Measurements from ENCODE around the gene RFC4.
"Not testable (repeated sequence)": the region's sequence is repeated elsewhere in the genome, so short reads cannot be mapped to it uniquely, and the experiment has no call there.

RFC4 gene, protein sequence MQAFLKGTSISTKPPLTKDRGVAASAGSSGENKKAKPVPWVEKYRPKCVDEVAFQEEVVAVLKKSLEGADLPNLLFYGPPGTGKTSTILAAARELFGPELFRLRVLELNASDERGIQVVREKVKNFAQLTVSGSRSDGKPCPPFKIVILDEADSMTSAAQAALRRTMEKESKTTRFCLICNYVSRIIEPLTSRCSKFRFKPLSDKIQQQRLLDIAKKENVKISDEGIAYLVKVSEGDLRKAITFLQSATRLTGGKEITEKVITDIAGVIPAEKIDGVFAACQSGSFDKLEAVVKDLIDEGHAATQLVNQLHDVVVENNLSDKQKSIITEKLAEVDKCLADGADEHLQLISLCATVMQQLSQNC

DNA sequence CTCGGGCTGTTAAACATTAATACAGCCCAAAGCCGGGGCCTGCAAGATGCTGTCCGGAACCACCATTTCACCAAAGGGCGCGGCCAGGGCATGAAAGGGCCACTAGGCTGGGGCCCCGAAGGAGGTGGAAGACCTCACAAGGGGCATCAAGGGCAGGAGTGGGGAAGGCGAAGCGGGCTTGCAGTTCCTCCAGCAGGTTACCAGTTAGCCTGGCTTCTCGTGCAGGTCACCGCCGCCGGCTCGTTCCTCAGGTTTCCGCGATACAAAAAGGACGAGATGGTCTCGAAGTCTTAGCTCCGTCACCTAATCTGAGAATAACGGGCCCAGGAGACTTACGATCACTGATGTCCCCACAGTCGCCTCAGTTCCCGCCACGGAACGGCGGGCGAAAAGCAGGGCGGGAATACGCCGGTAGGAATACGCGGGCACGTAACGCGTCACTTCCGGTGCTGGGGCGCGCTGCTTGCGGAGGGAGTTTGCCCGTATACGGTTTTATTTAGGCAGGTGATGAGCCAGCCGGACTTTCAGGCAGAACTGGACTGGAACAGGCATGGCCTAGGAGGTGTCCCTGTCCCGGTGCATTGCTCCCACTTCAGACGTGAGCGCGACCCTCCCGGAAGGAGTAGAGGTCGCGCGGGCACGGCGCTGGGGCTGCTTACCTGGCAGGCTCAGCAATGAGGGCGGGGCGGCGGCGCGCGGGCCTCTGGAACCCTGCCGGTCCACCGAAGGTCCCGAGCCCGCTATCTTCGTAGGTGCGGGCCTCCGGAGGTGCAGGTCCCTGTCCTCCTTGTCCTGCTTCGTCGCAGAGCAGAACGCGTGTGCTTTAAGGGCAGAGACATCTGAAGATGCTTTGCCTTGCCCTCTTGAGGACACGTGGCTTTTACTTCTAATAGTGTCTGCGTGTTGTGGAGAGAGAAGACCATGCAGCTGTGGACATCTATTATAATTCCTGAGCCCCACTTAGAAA lies at the start of gene RFC4:
RFC4 (minus strand) TSS at position 394 of the 967 bp plus-strand sequence. CDS start 1,769 bp downstream, outside the sequence.
- in situ Hi-C loops (cut with MboI; ENCODE audit: low sequenced_read_pairs) = no loop called here

DNA sequence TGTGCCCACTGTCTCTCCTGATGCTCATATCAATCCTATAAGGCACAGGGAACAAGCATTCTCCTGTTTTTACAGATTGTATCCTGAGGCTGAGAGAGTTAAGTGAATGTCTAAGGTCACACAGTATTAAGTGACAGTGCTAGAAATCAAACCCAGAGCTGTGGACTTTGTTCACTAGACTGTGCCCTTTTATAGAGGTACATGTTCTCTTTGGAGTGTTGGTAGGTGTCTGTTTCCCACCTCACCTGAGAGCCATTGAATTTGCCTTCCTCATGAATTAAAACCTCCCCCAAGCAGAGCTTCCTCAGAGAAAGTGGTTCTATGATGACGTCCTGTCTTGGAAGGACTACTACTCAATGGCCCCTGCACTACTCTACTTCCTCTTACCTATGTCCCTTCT lies 48.7 kb upstream of the RFC4 start:
- in situ Hi-C loops (cut with MboI; ENCODE audit: low sequenced_read_pairs) = no loop called here

DNA sequence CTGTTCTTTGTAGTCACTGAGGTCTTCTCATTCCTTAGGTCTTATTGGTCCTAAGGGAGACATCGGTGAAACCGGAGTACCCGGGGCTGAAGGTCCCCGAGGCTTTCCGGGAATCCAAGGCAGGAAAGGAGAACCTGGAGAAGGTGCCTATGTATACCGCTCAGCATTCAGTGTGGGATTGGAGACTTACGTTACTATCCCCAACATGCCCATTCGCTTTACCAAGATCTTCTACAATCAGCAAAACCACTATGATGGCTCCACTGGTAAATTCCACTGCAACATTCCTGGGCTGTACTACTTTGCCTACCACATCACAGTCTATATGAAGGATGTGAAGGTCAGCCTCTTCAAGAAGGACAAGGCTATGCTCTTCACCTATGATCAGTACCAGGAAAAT lies 47.9 kb upstream of the RFC4 start:
- in situ Hi-C loops (cut with MboI; ENCODE audit: low sequenced_read_pairs) = no loop called here

DNA sequence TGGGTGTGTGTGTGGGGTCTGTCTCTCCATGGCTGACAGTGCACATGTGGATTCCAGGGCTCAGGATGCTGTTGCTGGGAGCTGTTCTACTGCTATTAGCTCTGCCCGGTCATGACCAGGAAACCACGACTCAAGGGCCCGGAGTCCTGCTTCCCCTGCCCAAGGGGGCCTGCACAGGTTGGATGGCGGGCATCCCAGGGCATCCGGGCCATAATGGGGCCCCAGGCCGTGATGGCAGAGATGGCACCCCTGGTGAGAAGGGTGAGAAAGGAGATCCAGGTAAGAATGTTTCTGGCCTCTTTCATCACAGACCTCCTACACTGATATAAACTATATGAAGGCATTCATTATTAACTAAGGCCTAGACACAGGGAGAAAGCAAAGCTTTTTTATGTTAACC lies 46.7 kb upstream of the RFC4 start:
- in situ Hi-C loops (cut with MboI; ENCODE audit: low sequenced_read_pairs) = no loop called here

DNA sequence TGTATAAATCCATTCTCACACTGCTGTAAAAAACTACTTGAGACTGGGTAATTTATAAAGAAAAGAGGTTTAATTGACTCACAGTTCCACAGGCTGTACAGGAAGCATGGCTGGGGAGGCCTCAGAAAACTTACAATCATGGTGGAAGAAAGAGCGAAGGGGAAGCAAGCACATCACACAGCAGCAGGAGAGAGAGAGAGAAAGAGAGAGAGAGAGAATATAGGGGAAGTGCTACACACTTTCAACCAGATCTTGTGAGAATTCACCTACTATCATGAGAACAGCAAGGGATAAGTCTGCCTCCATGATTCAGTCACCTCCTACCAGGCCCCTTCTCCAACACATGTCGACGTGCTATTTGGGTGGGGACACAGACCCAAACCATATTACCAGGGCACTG lies 45.6 kb upstream of the RFC4 start:
- in situ Hi-C loops (cut with MboI; ENCODE audit: low sequenced_read_pairs) = not testable (repeated sequence)

GRCh38 chr3:186849374-186849975 lies 43.2 kb upstream of the RFC4 start:
- in situ Hi-C loops (cut with MboI; ENCODE audit: low sequenced_read_pairs) = no loop called here

- in situ Hi-C loops (cut with MboI; ENCODE audit: low sequenced_read_pairs) = no loop called here
Measured at GRCh38 chr3:186847437-186847836, 41.2 kb upstream of the RFC4 start.

- in situ Hi-C loops (cut with MboI; ENCODE audit: low sequenced_read_pairs) = no loop called here
Measured at GRCh38 chr3:186845756-186846155, 39.5 kb upstream of the RFC4 start.

DNA sequence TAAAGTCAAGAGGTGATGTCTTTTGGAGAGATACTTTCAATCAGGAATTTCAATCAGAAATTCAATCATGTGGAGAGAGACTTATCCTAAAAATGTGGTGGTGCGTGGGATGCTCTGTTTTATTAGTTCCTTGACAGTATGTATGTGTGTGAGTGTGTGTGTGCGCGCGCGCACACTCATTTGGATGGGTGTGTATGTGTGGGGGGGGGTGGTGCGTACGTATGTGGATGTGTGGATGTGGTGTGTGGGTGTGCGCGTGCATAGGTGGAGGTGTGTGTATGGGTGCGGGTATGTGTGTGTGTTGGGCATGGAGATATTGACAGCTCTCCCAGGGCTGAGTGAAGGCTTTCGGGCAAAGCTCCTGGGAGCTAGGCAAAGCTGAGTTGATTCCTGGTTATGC lies 38.6 kb upstream of the RFC4 start:
- in situ Hi-C loops (cut with MboI; ENCODE audit: low sequenced_read_pairs) = no loop called here

GRCh38 chr3:186843039-186843432 lies 36.8 kb upstream of the RFC4 start:
- in situ Hi-C loops (cut with MboI; ENCODE audit: low sequenced_read_pairs) = no loop called here

DNA sequence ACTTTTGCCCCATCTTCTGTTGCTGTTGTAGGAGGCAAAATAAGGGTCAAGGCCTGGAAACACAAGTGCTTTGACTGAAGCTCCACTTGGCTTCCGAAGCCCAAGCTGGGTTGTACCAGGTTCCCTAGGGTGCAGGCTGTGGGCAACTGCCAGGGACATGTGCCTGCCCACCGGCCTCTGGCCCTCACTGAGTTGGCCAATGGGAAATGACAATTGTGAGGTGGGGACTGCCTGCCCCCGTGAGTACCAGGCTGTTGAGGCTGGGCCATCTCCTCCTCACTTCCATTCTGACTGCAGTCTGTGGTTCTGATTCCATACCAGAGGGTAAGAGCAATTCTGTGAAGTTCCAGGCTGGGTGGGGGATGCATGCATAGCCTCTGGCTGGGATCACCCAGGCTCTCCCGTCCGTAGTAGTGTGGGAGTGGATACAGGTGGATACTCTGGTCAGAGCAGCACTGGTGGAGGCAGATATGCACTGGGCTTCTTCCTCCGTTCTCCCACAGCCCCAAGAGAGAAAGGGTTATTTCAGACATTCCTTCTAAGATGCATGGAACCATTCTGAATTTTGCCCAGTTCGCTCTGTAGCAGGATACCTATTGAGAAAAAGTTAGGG lies 36.2 kb upstream of the RFC4 start, which contains the start of gene ADIPOQ:
ADIPOQ (plus strand) TSS at position 285 of the 613 bp plus-strand sequence. CDS start 10,349 bp downstream, outside the sequence.
- in situ Hi-C loops (cut with MboI; ENCODE audit: low sequenced_read_pairs) = no loop called here

DNA sequence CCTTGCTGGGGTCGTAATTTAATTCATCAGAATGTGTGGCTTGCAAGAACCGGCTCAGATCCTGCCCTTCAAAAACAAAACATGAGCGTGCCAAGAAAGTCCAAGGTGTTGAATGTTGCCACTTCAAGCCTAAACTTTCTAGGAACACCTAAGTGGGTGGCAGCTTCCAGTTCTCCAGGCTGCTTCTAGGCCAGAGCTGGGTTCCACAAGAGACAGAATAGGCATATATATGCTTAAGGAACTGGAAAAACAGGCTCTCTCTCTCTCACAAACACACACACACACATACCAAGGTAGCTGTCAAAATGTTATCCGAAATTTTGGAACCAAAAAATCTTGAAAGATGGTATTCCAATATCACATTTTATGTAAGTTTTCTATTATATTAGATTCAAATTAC lies 35.3 kb upstream of the RFC4 start:
- in situ Hi-C loops (cut with MboI; ENCODE audit: low sequenced_read_pairs) = no loop called here

DNA sequence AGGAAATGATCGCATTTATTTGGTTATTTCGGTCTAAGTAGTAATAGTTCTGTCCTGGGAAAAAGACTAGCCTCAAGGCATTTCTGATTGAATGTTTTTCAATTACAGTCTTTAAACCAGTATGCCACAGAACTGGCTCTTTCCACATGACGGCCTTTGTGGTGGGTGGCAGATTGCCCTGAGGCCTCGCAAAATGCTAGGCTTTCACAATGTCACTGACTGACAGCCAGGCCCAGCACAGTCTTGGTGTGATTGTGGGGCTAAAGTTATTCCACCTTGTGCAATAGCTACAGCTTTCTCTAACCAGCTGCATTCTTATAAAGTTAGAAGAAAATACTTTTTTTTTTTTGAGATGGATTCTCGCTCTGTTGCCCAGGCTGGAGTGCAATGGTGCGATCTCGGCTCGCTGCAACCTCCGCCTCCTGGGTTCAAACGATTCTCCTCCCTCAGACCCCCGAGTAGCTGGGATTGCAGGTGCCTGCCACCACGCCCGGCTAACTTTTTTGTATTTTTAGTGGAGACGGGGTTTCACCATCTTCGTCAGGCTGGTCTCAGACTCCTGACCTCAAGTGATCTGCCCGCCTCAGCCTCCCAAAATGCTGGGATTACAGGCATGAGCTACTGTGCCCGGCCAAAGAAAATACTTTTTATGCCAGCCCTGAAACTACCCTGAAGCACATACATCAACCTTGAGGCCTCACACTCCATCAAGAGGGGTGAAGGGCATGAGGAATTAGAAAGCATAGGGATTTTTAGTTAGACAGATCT lies 33.8 kb upstream of the RFC4 start:
- in situ Hi-C loops (cut with MboI; ENCODE audit: low sequenced_read_pairs) = no loop called here

DNA sequence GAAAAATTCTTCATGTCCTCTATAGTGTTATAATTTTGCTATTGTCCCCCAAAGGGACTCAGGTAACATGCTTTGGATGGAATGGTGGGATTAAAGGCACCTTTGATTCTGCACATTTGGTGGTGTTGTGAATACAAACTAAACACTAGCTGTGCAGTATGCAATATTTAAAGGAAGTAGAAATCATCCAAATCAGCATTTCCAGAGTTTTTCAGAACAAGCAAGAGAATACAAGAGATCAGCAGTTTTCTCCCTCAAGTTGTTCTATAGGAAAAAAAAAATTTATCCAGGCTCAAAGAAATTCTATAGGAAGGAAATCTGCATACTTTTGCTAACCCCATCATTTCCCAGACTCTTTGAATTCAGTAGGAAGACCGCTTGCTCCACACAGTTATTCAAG lies 26.0 kb upstream of the RFC4 start:
- in situ Hi-C loops (cut with MboI; ENCODE audit: low sequenced_read_pairs) = no loop called here

DNA sequence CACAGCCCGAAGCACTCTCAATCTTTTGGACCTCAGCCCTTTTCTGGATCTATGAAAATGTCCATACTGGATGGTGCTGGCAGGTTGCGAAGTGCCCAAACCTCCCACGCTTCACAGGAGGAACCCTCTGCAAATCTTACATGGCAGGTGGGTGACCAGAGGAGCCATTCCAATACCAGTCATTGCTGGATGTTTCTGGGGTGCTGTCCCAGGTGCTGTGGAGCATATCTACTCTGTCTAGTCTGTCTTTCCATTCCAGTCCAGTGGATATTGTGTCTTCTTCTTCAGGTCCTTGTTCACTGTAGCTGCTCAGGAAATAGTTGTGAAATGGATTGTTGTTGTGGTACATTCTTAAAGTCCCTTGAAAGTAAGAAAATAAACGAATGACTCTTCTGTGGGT lies 25.5 kb upstream of the RFC4 start:
- in situ Hi-C loops (cut with MboI; ENCODE audit: low sequenced_read_pairs) = no loop called here

- in situ Hi-C loops (cut with MboI; ENCODE audit: low sequenced_read_pairs) = no loop called here
Measured at GRCh38 chr3:186828340-186828739, 22.1 kb upstream of the RFC4 start.

GRCh38 chr3:186826976-186827857 lies 20.9 kb upstream of the RFC4 start:
- in situ Hi-C loops (cut with MboI; ENCODE audit: low sequenced_read_pairs) = no loop called here

DNA sequence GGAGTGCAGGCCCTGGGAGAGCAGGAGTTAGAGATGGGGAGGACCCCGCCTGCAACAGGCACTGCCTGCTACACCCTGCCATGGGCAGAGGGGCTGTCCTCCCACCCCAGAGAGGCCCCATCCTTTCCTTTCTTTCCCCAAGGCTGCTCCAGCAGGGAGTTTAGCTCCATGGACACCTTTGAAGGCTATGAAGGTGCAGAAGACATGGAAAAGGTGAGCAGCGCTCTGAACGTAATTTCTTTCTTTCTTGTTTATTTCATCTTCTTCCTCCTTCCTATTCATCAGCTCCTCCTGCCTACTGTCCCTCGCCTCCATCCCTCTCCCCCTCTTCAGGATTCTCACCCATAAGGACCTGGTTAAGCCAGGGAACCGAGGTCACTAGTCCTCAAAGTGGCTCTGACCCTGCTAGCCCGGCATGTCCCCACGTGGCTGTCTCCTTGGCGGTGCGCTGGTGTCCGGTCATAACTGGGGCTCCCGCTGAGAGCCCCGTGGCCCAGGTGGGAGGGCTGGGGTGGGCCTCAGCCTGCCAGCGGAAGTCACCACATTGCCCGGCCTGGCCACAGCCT lies 20.2 kb upstream of the RFC4 start:
- in situ Hi-C loops (cut with MboI; ENCODE audit: low sequenced_read_pairs) = no loop called here

GRCh38 chr3:186825872-186826409 lies 19.7 kb upstream of the RFC4 start:
- in situ Hi-C loops (cut with MboI; ENCODE audit: low sequenced_read_pairs) = no loop called here

Data from hTERT RPE-1 (cell line).